ENCODE data around the gene NMNAT3.

- TF ChIP-seq CTCF (IDR thresholded peaks at IDR 0.05; ENCODE audit: borderline replicate concordance, extremely low read depth, low read length, poor library complexity, severe bottlenecking) (no peak), EZH2 (IDR thresholded peaks at IDR 0.05; ENCODE audit: borderline replicate concordance, low read depth, low read length, severe bottlenecking) (no peak)
Measured at GRCh38 chr3:139619484-139619883, 58.3 kb downstream of the NMNAT3 start.

Data from DND-41 (cell line).